Pancreas (tissue), 10 donors: Measurements from ENCODE around the gene CTPS1. TPM values are rescaled to one million over a fixed set of nuclear protein-coding genes. Genes with fewer than 3 reads are reported as not detected.

Source experiments
- ATAC-seq, 4 donors: fragments of 200-7000 bp; cut with Tn5 transposase; one replicate each; pipeline versions ENCODE4 v1.8.0 to v1.9.1; 2020; ENCODE audit warnings: mild to moderate bottlenecking in 4 of 4, moderate library complexity in 4 of 4
- DNase-seq, 6 donors: peaks; one replicate each; pipeline ENCODE4 v3.0.0-alpha.2; 2020
- FAIRE-seq: peaks from 2 replicates; lab custom pipeline; 2012; peaks lifted over from hg19 to GRCh38; lab: Jason Lieb, UNC
- H3K27ac ChIP-seq, 4 donors: fragments of 200-600 bp; sonication (generic); 1 replicate in 3 of 4; 2 replicates in 1 of 4; pipeline versions ENCODE4 v1.5.0 to v1.8.0; 2020
- H3K27me3 ChIP-seq, 4 donors: fragments of 200-600 bp; one replicate each; pipeline ENCODE4 v1.8.0; 2021
- H3K36me3 ChIP-seq, 3 donors: fragments of 200-600 bp; sonication (generic) in 1 of 3; one replicate each; pipeline versions ENCODE4 v1.5.0 to v1.8.0; 2020 to 2021
- H3K4me1 ChIP-seq, 3 donors: fragments of 200-600 bp; one replicate each; pipeline ENCODE4 v1.8.0; 2021
- H3K4me3 ChIP-seq, 4 donors: fragments of 200-600 bp; sonication (generic) in 2 of 4; one replicate each; pipeline versions ENCODE4 v1.5.0 to v1.8.0; 2020 to 2021
- H3K9me3 ChIP-seq, 4 donors: fragments of 200-600 bp; one replicate each; pipeline ENCODE4 v1.8.0; 2021
- CTCF ChIP-seq, 4 donors: fragments of 200-600 bp; sonication (generic) in 3 of 4; IDR thresholded peaks; one replicate each; pipeline versions ENCODE4 v1.5.0 to v1.8.0; 2021; ENCODE audit warnings: antibody characterized with exemption in 4 of 4
- WGBS, 2 donors: extraction: QIAGEN DNeasy Blood & Tissue Kit; methylation state at CpG; one replicate each; pipeline ENCODE4 v1.1.7; 2013; 5-methylcytosine and 5-hydroxymethylcytosine counted together
- intact Hi-C, 3 donors: fragments of 100-400 bp; cut with DNase I; formaldehyde crosslinking; loops; one replicate each; pipeline versions ENCODE4 v1.11.1 to v1.14.2; 2022
- polyA plus RNA-seq, 2 donors: library from polyadenylated mRNA; stranded (reverse); fragments of 200-250 nt; gene quantifications; one replicate each; pipeline ENCODE4 v1.2.3, GENCODE V29; 2013
- total RNA-seq, 6 donors: library from RNA; stranded (reverse); fragmentation: NEBNext Ultra II Directional in 4 of 6; extraction: Animal tissue kit (Norgen Biotek cat#: 25700) in 4 of 6; gene quantifications; one replicate each; pipeline versions ENCODE4 v1.2.1 to v1.2.4, GENCODE V29; 2021 to 2023
- donor health status: healthy with polysubstance abuse.
- donor health status: DM: no; HTN: no; CAD: no; lungs with moderate emphysema.
- donor health status: DM: no; HTN: no; CAD: no.
- donor health status: control.
- donor health status: control.
- donor health status: Bipolar disorder and iron deficiency.
- donor health status: DM: yes; HTN: yes; CAD: no.
- donor health status: DM: no; HTN: no; CAD: no.
- donor health status: DM: no; HTN: no; CAD: no.
- donor health status: DM: yes; HTN: yes; CAD: no.

CTPS1 gene
- total and polyA plus RNA-seq, 8 donors, result 4.1 to 8.7 (median 7.3) TPM

GRCh38 chr1:40944841-40945430 is 34.6 kb upstream of the CTPS1 start:
- intact Hi-C loops, result no loop called here

DNA sequence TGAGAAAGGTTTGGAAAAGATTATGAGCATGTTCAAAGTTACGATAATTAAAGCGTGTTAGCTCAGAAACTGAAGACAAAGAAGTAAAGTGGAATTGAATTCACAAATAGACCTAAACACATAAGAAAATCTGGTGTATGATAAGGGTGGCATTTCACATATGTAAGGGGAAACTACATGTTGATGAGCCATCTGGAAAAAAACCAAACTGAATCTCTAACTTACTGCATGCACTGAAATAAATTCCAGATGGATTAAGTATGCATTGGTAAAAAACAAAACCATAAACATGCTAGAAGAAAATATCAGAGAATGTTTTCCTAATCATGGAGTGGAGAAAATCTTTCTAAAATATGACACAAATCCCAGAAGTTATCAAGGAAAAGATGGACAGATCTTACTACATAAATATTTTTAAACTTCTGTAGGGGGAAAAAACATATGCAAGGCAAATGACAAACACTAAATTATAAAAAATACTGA is 34.0 kb upstream of the CTPS1 start:
- H3K27ac ChIP-seq, result peak overlapping the region; percentile 51 to 77 (median 71)
- intact Hi-C loops, result no loop called here

More at GRCh38 chr1:40944841-40945430, 34.6 kb upstream of the CTPS1 start:
- FAIRE-seq, result no peak
- Histone ChIP-seq H3K27ac (peak overlapping the region; percentile 51 to 77 (median 71)), H3K4me3 (no peak overlapping the region), H3K36me3 (no peaks in the 10 kb centered on the region), H3K27me3 (no peaks in the 10 kb centered on the region), H3K4me1 (peaks cover 20 to 37% (median 29%) of the 10 kb centered on the region in 3 donors), H3K9me3 (no peaks in the 10 kb centered on the region)
- peak in 5 of 6 donors; percentile 47 to 81 (median 77) for DNase-seq
- ATAC-seq, result peak; percentile 86 to 91 (median 88)
- no peak for TF ChIP-seq CTCF (IDR thresholded peaks at IDR 0.05)
- WGBS, 2 donors, result 5 to 8% methylated on average over 6 of the region's 6 CpGs

GRCh38 chr1:40948741-40949443 is 30.6 kb upstream of the CTPS1 start:
- DNase-seq (peak in 5 of 6 donors; percentile 54 to 78 (median 68)), ATAC-seq (peak; percentile 35 to 71 (median 47)), FAIRE-seq (no peak)
- intact Hi-C loops, result no loop called here
- no peak overlapping the region for H3K4me3 ChIP-seq
- H3K9me3 ChIP-seq, result no peaks in the 10 kb centered on the region
- WGBS, 2 donors, result 20 to 33% methylated on average over 9 of the region's 9 CpGs
- peaks cover 6 to 29% (median 25%) of the 10 kb centered on the region in 3 donors for H3K4me1 ChIP-seq
- peak; percentile 68 to 79 (median 72) for TF ChIP-seq CTCF (IDR thresholded peaks at IDR 0.05)
- no peaks in the 10 kb centered on the region for H3K36me3 ChIP-seq
- H3K27ac ChIP-seq, result peak overlapping the region; percentile 28 to 71 (median 61)
- no peaks in the 10 kb centered on the region for H3K27me3 ChIP-seq

More for the DNA sequence above, 34.0 kb upstream of the CTPS1 start:
- Histone ChIP-seq H3K27me3 (no peaks in the 10 kb centered on the region), H3K4me3 (no peak overlapping the region), H3K9me3 (no peaks in the 10 kb centered on the region), H3K36me3 (no peaks in the 10 kb centered on the region), H3K4me1 (peaks cover 15 to 32% (median 27%) of the 10 kb centered on the region in 3 donors)
- FAIRE-seq (peak; percentile 61), DNase-seq (no peak), ATAC-seq (no peak)
- TF ChIP-seq CTCF (IDR thresholded peaks at IDR 0.05), result no peak
- 8 to 16% methylated on average over 2 of the region's 2 CpGs for WGBS, 2 donors

DNA sequence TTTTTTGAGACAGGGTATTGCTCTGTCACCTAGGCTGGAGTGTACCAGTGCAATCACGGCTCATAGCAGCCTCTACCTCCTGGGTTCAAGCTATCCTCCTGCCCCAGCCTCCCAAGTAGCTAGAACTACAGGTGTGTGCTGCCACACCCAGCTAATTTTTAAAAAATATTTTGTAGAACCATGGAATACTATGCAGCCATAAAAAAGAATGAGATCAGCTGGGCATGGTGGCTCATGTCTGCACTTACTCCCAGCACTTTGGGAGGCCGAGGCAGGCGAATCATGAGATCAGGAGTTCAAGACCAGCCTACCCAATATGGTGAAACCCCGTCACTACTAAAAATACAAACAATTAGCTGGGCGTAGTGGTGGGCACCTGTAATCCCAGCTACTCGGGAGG is 29.9 kb upstream of the CTPS1 start:
- intact Hi-C loops, result no loop called here
- FAIRE-seq (no peak), DNase-seq (no peak), ATAC-seq (no peak)
- no peaks in the 10 kb centered on the region for H3K9me3 ChIP-seq
- WGBS, 2 donors, result 85 to 92% methylated on average over 6 of the region's 6 CpGs
- no peaks in the 10 kb centered on the region for H3K36me3 ChIP-seq
- TF ChIP-seq CTCF (IDR thresholded peaks at IDR 0.05), result no peak
- no peak overlapping the region for H3K27ac ChIP-seq
- peaks cover 0 to 22% (median 18%) of the 10 kb centered on the region in 3 donors for H3K4me1 ChIP-seq
- H3K4me3 ChIP-seq, result no peak overlapping the region
- no peaks in the 10 kb centered on the region for H3K27me3 ChIP-seq
